Trophoblast cell (in vitro differentiated cells and primary cell): Measurements from ENCODE around the gene FTSJ1.

Experiments used
- DNase-seq, 2 donors: peaks; one replicate each; pipeline ENCODE4 v3.0.0-alpha.2; 2016
- H2AFZ ChIP-seq: 2 replicates; pipeline ENCODE4 v1.6.1; 2013; ENCODE audit warnings: low read length, moderate library complexity, mild to moderate bottlenecking; ENCODE audit not compliant: insufficient read depth, poor library complexity
- H2AK5ac ChIP-seq: 2 replicates; pipeline ENCODE4 v1.6.1; 2013; ENCODE audit warnings: mild to moderate bottlenecking, low read length
- H2BK120ac ChIP-seq: 2 replicates; pipeline ENCODE4 v1.6.1; 2013; ENCODE audit warnings: low read length, mild to moderate bottlenecking, moderate library complexity; ENCODE audit not compliant: insufficient read depth, poor library complexity
- H2BK12ac ChIP-seq: 2 replicates; pipeline ENCODE4 v1.6.1; 2013; ENCODE audit warnings: mild to moderate bottlenecking, low read length, moderate library complexity
- H2BK5ac ChIP-seq: 2 replicates; pipeline ENCODE4 v1.6.1; 2013; ENCODE audit warnings: low read length, low read depth, moderate library complexity, mild to moderate bottlenecking; ENCODE audit not compliant: poor library complexity
- H3K14ac ChIP-seq: 2 replicates; pipeline ENCODE4 v1.6.1; 2013; ENCODE audit warnings: mild to moderate bottlenecking, low read length
- H3K18ac ChIP-seq: 2 replicates; pipeline ENCODE4 v1.6.1; 2013; ENCODE audit warnings: mild to moderate bottlenecking, low read length
- H3K23ac ChIP-seq: 2 replicates; pipeline ENCODE4 v1.6.1; 2013; ENCODE audit warnings: low read length
- H3K27ac ChIP-seq: 2 replicates; pipeline ENCODE4 v1.5.1; 2013; ENCODE audit warnings: low read depth, mild to moderate bottlenecking, inconsistent platforms, low read length, moderate library complexity
- H3K27me3 ChIP-seq: 2 replicates; pipeline ENCODE4 v1.6.1; 2013; ENCODE audit warnings: inconsistent platforms, mild to moderate bottlenecking, low read length, moderate library complexity; ENCODE audit not compliant: insufficient read depth
- H3K36me3 ChIP-seq, 2 experiments: 1 replicate in 1 of 2; 2 replicates in 1 of 2; pipeline ENCODE4 v1.6.1; 2013; ENCODE audit warnings: low read length in 2 of 2, mild to moderate bottlenecking in 2 of 2, moderate library complexity in 1 of 2; ENCODE audit not compliant: insufficient read depth in 2 of 2, control insufficient read depth in 1 of 2
- H3K4ac ChIP-seq: 2 replicates; pipeline ENCODE4 v1.6.1; 2013; ENCODE audit warnings: low read depth, mild to moderate bottlenecking, low read length, moderate library complexity
- H3K4me1 ChIP-seq, 2 experiments: 1 replicate in 1 of 2; 2 replicates in 1 of 2; pipeline ENCODE4 v1.6.1; 2013; ENCODE audit warnings: low read length in 2 of 2, mild to moderate bottlenecking in 2 of 2, moderate library complexity in 1 of 2; ENCODE audit not compliant: insufficient read depth in 2 of 2, control insufficient read depth in 1 of 2
- H3K4me2 ChIP-seq: 2 replicates; pipeline ENCODE4 v1.6.1; 2013; ENCODE audit warnings: inconsistent platforms, mild to moderate bottlenecking, low read length, moderate library complexity
- H3K4me3 ChIP-seq: 2 replicates; pipeline ENCODE4 v1.5.1; 2013; ENCODE audit warnings: mild to moderate bottlenecking, low read depth, low read length, inconsistent platforms
- H3K79me1 ChIP-seq: one replicate; pipeline ENCODE4 v1.6.1; 2013; ENCODE audit warnings: low read length
- H3K79me2 ChIP-seq: 2 replicates; pipeline ENCODE4 v1.6.1; 2013; ENCODE audit warnings: low read length, mild to moderate bottlenecking; ENCODE audit not compliant: control insufficient read depth, insufficient read depth, poor library complexity
- H3K9ac ChIP-seq: 2 replicates; pipeline ENCODE4 v1.6.1; 2013; ENCODE audit warnings: mild to moderate bottlenecking, low read length
- H3K9me3 ChIP-seq: 2 replicates; pipeline ENCODE4 v1.6.1; 2013; ENCODE audit warnings: low read depth, mild to moderate bottlenecking, control low read depth, inconsistent platforms, low read length; ENCODE audit not compliant: insufficient read depth
- H4K12ac ChIP-seq: 2 replicates; pipeline ENCODE4 v1.6.1; 2013; ENCODE audit warnings: low read depth, mild to moderate bottlenecking, low read length, moderate library complexity
- H4K8ac ChIP-seq: 2 replicates; pipeline ENCODE4 v1.6.1; 2013; ENCODE audit warnings: low read depth, mild to moderate bottlenecking, low read length, moderate library complexity
- H4K91ac ChIP-seq: one replicate; pipeline ENCODE4 v1.6.1; 2013; ENCODE audit warnings: low read depth, mild to moderate bottlenecking, low read length, moderate library complexity
- WGBS: extraction: QIAGEN DNeasy Blood & Tissue Kit; methylation state at CpG from one replicate; pipeline ENCODE4 v1.1.7; 2013; ENCODE audit warnings: missing lambda C conversion rate; ENCODE audit not compliant: insufficient read length, insufficient coverage; ENCODE audit errors: extremely low coverage; 5-methylcytosine and 5-hydroxymethylcytosine counted together

The FTSJ1 gene

GRCh38 chrX:48456628-48457331 is 19.2 kb upstream of the FTSJ1 start:
- no peak for DNase-seq
- H3K18ac ChIP-seq = no peak overlapping the region
- WGBS = no CpG with 5 or more reads among the region's 6 CpGs
- no peaks in the 10 kb centered on the region for H3K27me3 ChIP-seq
- no peak overlapping the region for H3K27ac ChIP-seq
- no peak overlapping the region for H2BK12ac ChIP-seq
- no peak overlapping the region for H2BK5ac ChIP-seq
- no peaks in the 10 kb centered on the region for H3K79me2 ChIP-seq
- no peak overlapping the region for H3K14ac ChIP-seq
- no peak overlapping the region for H3K9ac ChIP-seq
- no peak overlapping the region for H3K4me2 ChIP-seq
- H2BK120ac ChIP-seq = no peak overlapping the region
- H4K91ac ChIP-seq = no peak overlapping the region
- H3K4me3 ChIP-seq = no peak overlapping the region
- no peak overlapping the region for H4K12ac ChIP-seq
- no peak overlapping the region for H3K23ac ChIP-seq
- H4K8ac ChIP-seq = no peak overlapping the region
- H3K36me3 ChIP-seq = no peaks in the 10 kb centered on the region
- no peaks in the 10 kb centered on the region for H3K9me3 ChIP-seq
- H3K4me1 ChIP-seq = no peaks in the 10 kb centered on the region
- H2AK5ac ChIP-seq = no peak overlapping the region
- no peaks in the 10 kb centered on the region for H3K79me1 ChIP-seq
- no peak overlapping the region for H3K4ac ChIP-seq
- H2AFZ ChIP-seq = no peak overlapping the region

GRCh38 chrX:48458711-48459110 is 17.3 kb upstream of the FTSJ1 start:
- no peak overlapping the region for H4K8ac ChIP-seq
- no peak overlapping the region for H2AK5ac ChIP-seq
- H2AFZ ChIP-seq = no peak overlapping the region
- DNase-seq = no peak
- no peak overlapping the region for H2BK120ac ChIP-seq
- no peak overlapping the region for H4K12ac ChIP-seq
- no peak overlapping the region for H2BK12ac ChIP-seq
- H3K36me3 ChIP-seq = no peaks in the 10 kb centered on the region
- H3K79me2 ChIP-seq = no peaks in the 10 kb centered on the region
- H3K14ac ChIP-seq = no peak overlapping the region
- no CpG with 5 or more reads among the region's 6 CpGs for WGBS
- no peak overlapping the region for H3K4me2 ChIP-seq
- no peak overlapping the region for H3K27ac ChIP-seq
- no peak overlapping the region for H3K18ac ChIP-seq
- no peaks in the 10 kb centered on the region for H3K9me3 ChIP-seq
- H3K9ac ChIP-seq = no peak overlapping the region
- peaks cover 3% of the 10 kb centered on the region for H3K79me1 ChIP-seq
- H3K27me3 ChIP-seq = no peaks in the 10 kb centered on the region
- no peak overlapping the region for H3K4ac ChIP-seq
- peaks cover 0 to 3% of the 10 kb centered on the region in 2 experiments for H3K4me1 ChIP-seq
- H2BK5ac ChIP-seq = no peak overlapping the region
- no peak overlapping the region for H3K23ac ChIP-seq
- no peak overlapping the region for H4K91ac ChIP-seq
- no peak overlapping the region for H3K4me3 ChIP-seq

- H3K4me2 ChIP-seq = no peak overlapping the region
- H3K79me2 ChIP-seq = no peaks in the 10 kb centered on the region
- no peaks in the 10 kb centered on the region for H3K36me3 ChIP-seq
- no peak overlapping the region for H3K18ac ChIP-seq
- H3K27ac ChIP-seq = no peak overlapping the region
- no peak overlapping the region for H3K23ac ChIP-seq
- H3K79me1 ChIP-seq = peaks cover 3% of the 10 kb centered on the region
- no peak overlapping the region for H4K12ac ChIP-seq
- no peak for DNase-seq
- H3K4ac ChIP-seq = no peak overlapping the region
- peaks cover 0 to 5% of the 10 kb centered on the region in 2 experiments for H3K4me1 ChIP-seq
- H3K9ac ChIP-seq = no peak overlapping the region
- no peak overlapping the region for H4K91ac ChIP-seq
- H2BK120ac ChIP-seq = no peak overlapping the region
- H3K27me3 ChIP-seq = no peaks in the 10 kb centered on the region
- H2AK5ac ChIP-seq = no peak overlapping the region
- no peak overlapping the region for H2BK5ac ChIP-seq
- no peaks in the 10 kb centered on the region for H3K9me3 ChIP-seq
- no peak overlapping the region for H3K14ac ChIP-seq
- no peak overlapping the region for H3K4me3 ChIP-seq
- no CpG with 5 or more reads among the region's 6 CpGs for WGBS
- H2AFZ ChIP-seq = no peak overlapping the region
- no peak overlapping the region for H2BK12ac ChIP-seq
- H4K8ac ChIP-seq = no peak overlapping the region
These were observed 16.5 kb upstream of the FTSJ1 start for GRCh38 chrX:48459483-48459882.

- Histone ChIP-seq H3K4me1 (peaks cover 0 to 5% of the 10 kb centered on the region in 2 experiments), H4K91ac (no peak overlapping the region), H2AFZ (no peak overlapping the region), H3K27me3 (no peaks in the 10 kb centered on the region), H3K27ac (no peak overlapping the region), H3K4me3 (no peak overlapping the region), H2BK5ac (no peak overlapping the region), H3K79me2 (no peaks in the 10 kb centered on the region), H4K12ac (no peak overlapping the region), H3K9ac (no peak overlapping the region), H3K79me1 (peaks cover 3% of the 10 kb centered on the region), H3K14ac (no peak overlapping the region), H3K23ac (no peak overlapping the region), H3K36me3 (no peaks in the 10 kb centered on the region), H2AK5ac (no peak overlapping the region), H3K9me3 (no peaks in the 10 kb centered on the region), H2BK12ac (no peak overlapping the region), H2BK120ac (no peak overlapping the region), H3K18ac (no peak overlapping the region), H4K8ac (no peak overlapping the region), H3K4ac (no peak overlapping the region), H3K4me2 (no peak overlapping the region)
- no CpG with 5 or more reads among the region's 3 CpGs for WGBS
- DNase-seq = no peak
These were observed 16.0 kb upstream of the FTSJ1 start for GRCh38 chrX:48460031-48460430.
